ENCODE measurements around the gene AKT1. TPM values are rescaled to one million over a fixed set of nuclear protein-coding genes. Genes with fewer than 3 reads are reported as not detected.

The AKT1 gene
- total and polyA plus RNA-seq, 2 of the 13 experiments (the other 11 are each of a cell fraction or from before 2014, with no cell fraction given) = 96.2 to 116 TPM

GRCh38 chr14:104775073-104775489 lies 20.5 kb downstream of the AKT1 start:
- no peaks in the 10 kb centered on the region for H3K27me3 ChIP-seq (ENCODE audit: control insufficient read depth in 1 of 2, insufficient read depth in 2 of 2, low read length in 2 of 2)
- no peaks in the 10 kb centered on the region for H3K79me2 ChIP-seq (ENCODE audit: insufficient read depth, low read length)
- TF ChIP-seq YY1 (IDR thresholded peaks at IDR 0.05; ENCODE audit: insufficient read depth, insufficient replicate concordance, low read depth, low read length) = no peak
- peak; percentile 52 for TF ChIP-seq AGO2 (optimal IDR thresholded peaks at IDR 0.05; ENCODE audit: low read depth, low read length)
- TF ChIP-seq ZNF205 (CRISPR knock-in tag; IDR thresholded peaks at IDR 0.05) = no peak
- peak; percentile 32; the same call in 1 of the 2 replicates for TF ChIP-seq POLR2G (IDR thresholded peaks at IDR 0.05; ENCODE audit: low read depth, low read length)
- H2AFZ ChIP-seq (ENCODE audit: low read length) = no peak overlapping the region
- no peak overlapping the region for H3K27ac ChIP-seq (ENCODE audit: extremely low read length, insufficient read depth, low read length)
- H3K9ac ChIP-seq (ENCODE audit: insufficient read depth, low read depth, low read length) = no peak overlapping the region
- peaks cover 8% of the 10 kb centered on the region for H3K9me3 ChIP-seq (ENCODE audit: low read length)
- FAIRE-seq = no peak
- H3K36me3 ChIP-seq (replicated peaks in 1 of 2; ENCODE audit: control insufficient read depth in 1 of 2, insufficient read depth in 2 of 2, low read length in 2 of 2) = peaks cover 25 to 38% of the 10 kb centered on the region in 2 experiments; a peak in 4 of 5 replicates
- 0 out of 2 replicates have a peak, but pooled peaks cover 3% of the 10 kb centered on the region for H4K20me1 ChIP-seq (ENCODE audit: insufficient read depth, low read length)
- CTCF ChIA-PET (ENCODE audit: low intra/inter-chr PET ratio, low total read pairs) = no interaction called here
- intact Hi-C loops (cut with micrococcal nuclease; ENCODE audit: unreplicated experiment) (no loop called here), in situ Hi-C loops (cut with HindIII; ENCODE audit: extremely low pct_ligation_motif_present, low pct_unique_long_range_greater_than_20kb) (no loop called here)
- POLR2A ChIA-PET = no interaction called here
- H3K4me2 ChIP-seq (ENCODE audit: low read depth, low read length) = no peak overlapping the region
- ATAC-seq = no peak
- 87% methylated on average over 11 of the region's 13 CpGs for WGBS (ENCODE audit: low lambda C conversion rate)
- H3K4me3 ChIP-seq (replicated peaks in 1 of 3; ENCODE audit: insufficient read depth in 1 of 3, low read depth in 2 of 3, low read length in 3 of 3) = no peak overlapping the region
- no peak for DNase-seq (ENCODE audit: low spot score)
- BruUV-seq (replicated peaks) = no TSS peak
- 0 out of 2 replicates have a peak, but pooled peaks cover under 1% of the 10 kb centered on the region for H3K4me1 ChIP-seq (ENCODE audit: insufficient read depth, low read length)

GRCh38 chr14:104774453-104775072 lies 21.0 kb downstream of the AKT1 start:
- peaks cover 8% of the 10 kb centered on the region for H3K9me3 ChIP-seq (ENCODE audit: low read length)
- H3K9ac ChIP-seq (ENCODE audit: insufficient read depth, low read depth, low read length) = no peak overlapping the region
- DNase-seq (ENCODE audit: low spot score) = no peak
- FAIRE-seq = no peak
- no peaks in the 10 kb centered on the region for H3K79me2 ChIP-seq (ENCODE audit: insufficient read depth, low read length)
- H4K20me1 ChIP-seq (ENCODE audit: insufficient read depth, low read length) = 0 out of 2 replicates have a peak, but pooled peaks cover 3% of the 10 kb centered on the region
- peaks cover 6% of the 10 kb centered on the region for H3K4me1 ChIP-seq (ENCODE audit: insufficient read depth, low read length)
- ChIA-PET POLR2A (no interaction called here), CTCF (ENCODE audit: low intra/inter-chr PET ratio, low total read pairs) (no interaction called here)
- TF ChIP-seq SNAI1 (CRISPR knock-in tag; IDR thresholded peaks at IDR 0.05; ENCODE audit: borderline replicate concordance) (no peak), PHF5A (CRISPR knock-in tag; IDR thresholded peaks at IDR 0.05; ENCODE audit: low read depth, unreplicated experiment) (no peak), HNF4A (CRISPR knock-in tag; IDR thresholded peaks at IDR 0.05) (no peak), ZNF383 (CRISPR knock-in tag; IDR thresholded peaks at IDR 0.05; ENCODE audit: borderline replicate concordance) (no peak), AGO2 (optimal IDR thresholded peaks at IDR 0.05; ENCODE audit: low read depth, low read length) (peak; percentile 2), SRY (CRISPR knock-in tag; IDR thresholded peaks at IDR 0.05) (no peak), RBFOX2 (IDR thresholded peaks at IDR 0.05; ENCODE audit: low read depth, low read length) (0 out of 2 replicates have a peak, but pooled peaks have one; percentile 18), POLR2A (IDR thresholded peaks at IDR 0.05; ENCODE audit: insufficient read depth in 1 of 2, low read depth in 2 of 2, low read length in 2 of 2) (peak in 1 of 2 experiments; percentile 25; a peak in 1 of 4 replicates)
- TF ChIP-seq, protein P1, sequence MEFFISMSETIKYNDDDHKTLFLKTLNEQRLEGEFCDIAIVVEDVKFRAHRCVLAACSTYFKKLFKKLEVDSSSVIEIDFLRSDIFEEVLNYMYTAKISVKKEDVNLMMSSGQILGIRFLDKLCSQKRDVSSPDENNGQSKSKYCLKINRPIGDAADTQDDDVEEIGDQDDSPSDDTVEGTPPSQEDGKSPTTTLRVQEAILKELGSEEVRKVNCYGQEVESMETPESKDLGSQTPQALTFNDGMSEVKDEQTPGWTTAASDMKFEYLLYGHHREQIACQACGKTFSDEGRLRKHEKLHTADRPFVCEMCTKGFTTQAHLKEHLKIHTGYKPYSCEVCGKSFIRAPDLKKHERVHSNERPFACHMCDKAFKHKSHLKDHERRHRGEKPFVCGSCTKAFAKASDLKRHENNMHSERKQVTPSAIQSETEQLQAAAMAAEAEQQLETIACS (CRISPR knock-in tag; IDR thresholded peaks at IDR 0.05) = no peak
- no peak for ATAC-seq
- no peak overlapping the region for H3K4me2 ChIP-seq (ENCODE audit: low read depth, low read length)
- in situ Hi-C loops (cut with HindIII; ENCODE audit: extremely low pct_ligation_motif_present, low pct_unique_long_range_greater_than_20kb) (no loop called here), intact Hi-C loops (cut with micrococcal nuclease; ENCODE audit: unreplicated experiment) (no loop called here)
- no peak overlapping the region for H3K27ac ChIP-seq (ENCODE audit: extremely low read length, insufficient read depth, low read length)
- no TSS peak for BruUV-seq (replicated peaks)
- peaks cover 24 to 35% of the 10 kb centered on the region in 2 experiments; a peak in 4 of 5 replicates for H3K36me3 ChIP-seq (replicated peaks in 1 of 2; ENCODE audit: control insufficient read depth in 1 of 2, insufficient read depth in 2 of 2, low read length in 2 of 2)
- WGBS (ENCODE audit: low lambda C conversion rate) = 96% methylated on average over 5 of the region's 20 CpGs
- H3K4me3 ChIP-seq (replicated peaks in 1 of 3; ENCODE audit: insufficient read depth in 1 of 3, low read depth in 2 of 3, low read length in 3 of 3) = no peak overlapping the region
- no peak overlapping the region for H2AFZ ChIP-seq (ENCODE audit: low read length)
- no peaks in the 10 kb centered on the region for H3K27me3 ChIP-seq (ENCODE audit: control insufficient read depth in 1 of 2, insufficient read depth in 2 of 2, low read length in 2 of 2)
